Cortex of kidney (tissue), 1 donor: ENCODE measurements around the gene TPX2.
"Not testable (repeated sequence)": the region's sequence is repeated elsewhere in the genome, so short reads cannot be mapped to it uniquely, and the experiment has no call there.

Experiments
- DNase-seq: peaks from one replicate; lab custom pipeline; 2025; lab: John Stamatoyannopoulos, UW

Gene TPX2

GRCh38 chr20:31811796-31812728, 73.0 kb downstream of the TPX2 start:
- no peak for DNase-seq

- no peak for DNase-seq
Observed at GRCh38 chr20:31813611-31814010, 74.5 kb downstream of the TPX2 start.

DNA sequence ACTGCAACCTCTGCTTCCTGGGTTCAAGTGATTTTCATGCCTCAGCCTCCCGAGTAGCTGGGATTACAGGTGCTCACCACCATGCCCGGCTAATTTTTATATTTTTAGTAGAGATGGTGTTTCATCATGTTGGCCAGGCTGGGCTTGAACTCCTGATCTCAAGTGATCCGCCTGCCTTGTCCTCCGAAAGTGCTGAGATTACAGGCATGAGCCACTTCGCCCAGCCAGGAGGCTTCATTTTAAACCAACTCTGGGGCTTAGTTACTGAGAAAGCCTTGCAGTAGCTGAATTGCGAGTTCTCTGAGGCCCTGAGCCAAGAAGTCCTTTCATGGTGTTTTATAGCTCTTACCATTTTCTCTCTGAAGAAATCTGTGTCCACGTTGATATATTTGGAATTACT, 75.1 kb downstream of the TPX2 start:
- DNase-seq, result not testable (repeated sequence)

DNA sequence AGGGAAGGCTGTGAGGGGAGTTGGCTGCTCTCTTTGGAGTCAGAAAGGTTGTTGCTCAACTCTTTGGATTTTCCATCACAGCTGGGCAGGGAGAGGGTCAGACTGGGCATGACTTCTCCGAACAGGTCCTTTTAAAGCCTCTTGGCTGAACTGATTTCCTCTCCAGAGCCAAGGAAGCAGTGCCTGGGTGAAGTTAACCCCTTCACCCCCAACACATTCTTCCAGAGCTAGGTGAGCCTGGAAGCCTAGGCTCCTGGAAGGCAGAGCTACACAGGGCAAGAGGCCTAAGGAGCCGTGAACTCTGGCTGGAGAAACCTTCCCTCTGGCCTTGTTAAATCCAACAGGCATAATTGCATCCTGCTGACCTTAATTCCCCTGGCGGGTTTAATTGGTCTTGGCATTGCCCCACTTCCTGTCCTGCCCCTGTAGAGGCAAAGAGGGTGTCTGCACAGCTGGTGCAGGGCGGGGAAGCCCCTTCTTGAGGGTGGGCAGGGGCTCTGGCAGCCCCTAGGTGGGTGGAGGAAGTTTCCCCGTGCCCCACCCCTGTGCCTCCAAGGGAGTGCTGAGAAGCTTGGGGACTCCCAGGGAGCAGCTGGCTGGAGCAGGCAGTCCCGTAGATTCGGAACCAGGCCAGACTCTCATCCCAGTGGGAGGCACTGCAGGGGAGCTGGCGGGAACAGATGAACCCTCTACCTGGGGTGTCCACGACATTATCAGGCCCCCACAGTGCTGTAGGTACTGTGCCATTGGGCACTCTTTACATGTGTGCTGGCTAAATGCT, 76.5 kb downstream of the TPX2 start:
- no peak for DNase-seq

GRCh38 chr20:31816221-31816620, 77.1 kb downstream of the TPX2 start:
- no peak for DNase-seq

GRCh38 chr20:31817461-31817860, 78.4 kb downstream of the TPX2 start:
- no peak for DNase-seq

GRCh38 chr20:31818376-31818908, 79.4 kb downstream of the TPX2 start:
- no peak for DNase-seq

DNA sequence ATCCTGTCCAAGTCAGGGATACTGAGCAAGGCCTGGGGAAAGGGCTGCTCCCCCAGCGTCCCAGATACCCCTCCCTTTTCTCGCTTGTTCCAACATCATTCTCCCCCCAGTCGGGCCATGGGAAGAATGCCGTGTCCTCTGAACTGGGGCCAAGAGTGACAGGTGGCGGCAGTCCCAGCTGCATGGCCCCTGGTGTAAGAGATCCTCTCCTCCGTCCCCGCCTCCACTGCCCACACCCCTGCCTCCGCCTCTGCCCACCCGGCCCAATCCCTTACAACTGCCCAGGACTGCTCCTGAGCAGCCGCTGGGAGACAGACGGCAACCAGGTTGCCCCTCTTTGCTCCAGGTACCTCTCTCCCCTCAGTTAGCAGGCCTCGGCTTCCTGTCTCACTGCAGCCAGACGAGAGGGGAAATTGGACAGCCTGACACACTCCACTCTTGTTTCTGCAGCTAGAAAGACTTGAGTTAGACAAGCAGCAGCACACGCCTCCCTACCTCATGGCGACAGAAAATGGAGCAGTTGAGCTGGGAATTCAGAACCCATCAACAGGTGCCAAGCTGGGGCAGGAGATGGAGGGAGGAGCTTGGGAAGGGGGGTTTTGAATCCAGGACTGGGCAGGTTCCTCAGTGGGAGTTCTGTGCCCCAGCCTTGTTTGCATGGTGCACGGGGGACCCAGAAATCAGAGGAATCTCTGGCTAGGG, 80.1 kb downstream of the TPX2 start, which contains the start of gene MYLK2:
Gene MYLK2, plus strand, starts transcription at position 274 of the 702 bp plus-strand sequence. Its CDS starts 225 bp downstream, at position 499.
- no peak for DNase-seq

DNA sequence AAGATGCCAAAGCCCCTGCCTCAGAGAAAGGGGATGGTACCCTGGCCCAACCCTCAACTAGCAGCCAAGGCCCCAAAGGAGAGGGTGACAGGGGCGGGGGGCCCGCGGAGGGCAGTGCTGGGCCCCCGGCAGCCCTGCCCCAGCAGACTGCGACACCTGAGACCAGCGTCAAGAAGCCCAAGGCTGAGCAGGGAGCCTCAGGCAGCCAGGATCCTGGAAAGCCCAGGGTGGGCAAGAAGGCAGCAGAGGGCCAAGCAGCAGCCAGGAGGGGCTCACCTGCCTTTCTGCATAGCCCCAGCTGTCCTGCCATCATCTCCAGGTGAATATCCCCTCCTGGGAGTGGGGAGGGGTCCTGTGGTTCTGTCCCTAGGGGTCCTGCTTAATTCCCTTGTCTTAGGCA, 81.1 kb downstream of the TPX2 start:
- no peak for DNase-seq

GRCh38 chr20:31821427-31821826, 82.3 kb downstream of the TPX2 start:
- no peak for DNase-seq

DNA sequence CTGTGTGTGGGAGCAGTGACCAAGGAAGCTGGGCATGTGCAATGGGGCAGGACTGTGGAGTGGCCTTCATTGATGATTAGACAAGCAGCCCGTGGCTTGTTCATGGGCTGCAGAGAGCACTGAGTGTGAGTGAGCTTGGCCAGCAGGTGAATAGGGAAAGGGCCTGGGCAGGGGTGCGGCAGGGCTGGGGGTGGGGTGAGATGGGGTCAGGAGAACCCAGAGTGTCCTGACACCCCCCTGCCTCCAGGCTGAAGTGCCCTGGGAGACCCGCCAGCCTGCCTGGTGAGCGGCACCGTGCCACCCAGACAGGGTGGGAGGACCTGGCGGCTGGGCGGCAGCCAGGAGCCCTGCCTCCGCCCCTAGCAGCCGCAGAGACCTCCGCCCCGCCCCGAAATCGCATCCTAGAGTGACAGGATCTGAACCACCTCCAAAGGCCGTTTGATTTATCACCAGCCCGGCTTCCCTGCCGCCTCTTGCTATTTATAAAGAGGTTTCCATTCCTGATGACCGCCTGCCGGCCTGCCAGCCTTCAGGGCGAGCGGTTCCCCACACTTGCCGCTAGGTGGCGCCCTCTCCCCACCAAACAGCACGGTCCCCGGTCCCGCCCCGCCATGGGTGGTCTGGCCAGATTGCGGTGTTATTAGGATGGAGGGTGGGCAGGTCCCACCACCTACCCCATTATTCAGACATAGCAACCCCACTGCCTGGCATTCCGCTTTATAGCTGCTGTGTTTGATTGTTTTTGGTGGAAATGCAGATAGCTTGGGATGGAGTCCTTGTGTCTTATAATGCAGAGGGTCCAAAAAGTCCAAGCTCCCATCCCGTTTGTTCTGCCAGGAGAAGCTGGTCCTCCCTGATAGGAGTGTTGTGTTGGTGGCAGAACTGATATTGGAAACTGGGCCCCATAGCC, 83.6 kb downstream of the TPX2 start:
- DNase-seq, result no peak

GRCh38 chr20:31823360-31824124, 84.5 kb downstream of the TPX2 start:
- DNase-seq, result no peak

GRCh38 chr20:31824125-31824485, 85.0 kb downstream of the TPX2 start:
- DNase-seq, result no peak

DNA sequence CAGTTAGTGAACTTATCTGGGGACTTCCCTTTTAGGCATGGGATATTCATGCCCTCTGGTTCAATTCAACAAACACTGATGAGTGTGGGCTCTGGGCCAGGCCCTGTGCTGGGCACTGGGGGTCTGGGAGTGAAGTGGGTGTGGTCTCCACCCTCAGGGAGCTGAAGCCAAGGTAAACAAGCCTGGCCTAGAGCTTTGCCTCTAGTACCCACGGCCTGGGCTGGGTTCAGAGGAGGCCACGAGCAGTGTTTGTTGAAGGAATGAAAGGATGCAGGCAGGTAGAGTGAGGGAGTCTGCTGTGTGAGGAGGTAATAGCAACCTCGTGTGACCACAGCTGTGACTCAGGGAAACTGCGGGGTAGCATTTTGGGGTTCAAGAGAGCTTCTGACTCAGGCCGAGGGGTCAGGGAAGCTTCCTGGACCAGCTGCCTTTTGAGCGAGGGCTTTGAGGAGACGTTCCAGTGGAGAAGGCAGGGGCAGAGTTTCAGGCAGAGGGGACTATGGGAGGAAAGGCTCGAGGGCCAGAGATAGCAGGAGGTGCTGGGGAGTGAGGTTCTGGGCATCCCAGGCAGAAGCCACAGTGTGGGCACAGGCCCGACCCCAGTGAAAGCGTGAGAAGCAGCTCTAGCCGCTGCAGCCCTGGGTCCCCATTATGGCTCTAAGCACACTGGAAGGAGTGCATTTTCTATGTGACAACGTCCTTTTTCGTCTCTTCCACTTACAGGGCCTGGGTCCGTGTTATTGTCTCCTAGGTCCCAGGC, 85.6 kb downstream of the TPX2 start:
- DNase-seq, result no peak

DNA sequence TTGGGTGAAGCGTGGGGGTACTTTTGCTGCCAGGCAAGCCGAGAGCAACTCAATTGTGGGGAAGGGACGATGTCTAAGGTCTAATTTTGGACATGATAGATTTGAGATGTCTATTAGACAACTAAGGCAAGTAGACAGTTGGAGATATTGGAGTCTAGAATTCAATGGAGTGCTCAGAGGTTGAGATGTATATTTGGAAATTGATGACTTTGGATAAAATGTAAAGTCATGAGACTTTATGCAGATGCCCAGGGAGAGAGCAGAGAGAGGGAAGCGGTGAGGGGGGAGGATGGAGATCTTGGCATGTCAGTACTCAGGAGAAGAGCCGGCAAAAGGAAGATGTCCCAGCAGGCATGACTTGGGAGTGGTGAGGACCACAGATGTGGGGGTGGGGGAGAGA, 87.0 kb downstream of the TPX2 start:
- no peak for DNase-seq

DNA sequence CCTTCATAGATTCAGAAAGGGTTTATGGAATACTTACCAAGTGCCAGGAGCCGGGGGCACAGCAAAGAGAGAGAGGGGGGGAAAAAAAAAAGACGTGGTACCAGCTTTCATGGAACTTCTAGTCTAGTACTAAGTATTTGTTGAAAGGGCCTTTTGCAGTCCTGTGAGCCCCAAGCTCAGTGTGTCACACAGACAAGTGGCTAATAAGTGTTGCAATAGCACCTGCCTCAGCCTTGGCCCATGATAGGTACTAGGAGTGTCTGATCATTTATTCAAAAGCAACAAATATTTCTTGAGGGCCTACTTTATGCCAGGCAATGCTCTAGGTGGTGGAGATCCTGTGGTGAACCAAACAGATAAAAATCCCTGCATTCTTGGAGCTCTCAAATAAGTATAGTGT, 88.0 kb downstream of the TPX2 start:
- no peak for DNase-seq

DNA sequence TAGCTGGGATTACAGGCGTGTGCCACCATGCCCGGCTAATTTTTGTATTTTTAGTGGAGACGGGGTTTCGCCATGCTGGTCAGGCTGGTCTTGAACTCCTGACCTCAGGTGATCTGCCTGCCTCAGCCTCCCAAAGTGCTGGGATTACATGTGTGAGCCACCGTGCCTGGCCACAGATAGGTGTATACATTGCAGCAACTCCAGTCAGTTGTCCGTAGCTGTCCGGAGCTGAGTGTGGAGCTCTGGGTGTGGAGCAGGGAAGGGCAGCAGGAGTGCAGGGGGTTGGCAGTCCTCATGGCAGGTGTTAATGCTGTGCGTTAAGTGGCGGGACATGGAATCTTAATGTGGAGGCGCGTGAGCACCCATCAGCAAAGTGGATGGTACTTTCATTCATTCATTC, 88.9 kb downstream of the TPX2 start:
- DNase-seq, result not testable (repeated sequence)

GRCh38 chr20:31829731-31830130, 90.6 kb downstream of the TPX2 start:
- no peak for DNase-seq

GRCh38 chr20:31830406-31830981, 91.4 kb downstream of the TPX2 start:
- DNase-seq, result no peak
